ENCODE results near the gene SLC4A1AP. TPM values are rescaled to one million over a fixed set of nuclear protein-coding genes. Genes with fewer than 3 reads are reported as not detected.
A peak's percentile ranks its signal among the peaks of the same experiment; 100 is the strongest.

Gene SLC4A1AP
- total RNA-seq, 2 donors from 2014 or later: 18.2 to 18.7 TPM

DNA sequence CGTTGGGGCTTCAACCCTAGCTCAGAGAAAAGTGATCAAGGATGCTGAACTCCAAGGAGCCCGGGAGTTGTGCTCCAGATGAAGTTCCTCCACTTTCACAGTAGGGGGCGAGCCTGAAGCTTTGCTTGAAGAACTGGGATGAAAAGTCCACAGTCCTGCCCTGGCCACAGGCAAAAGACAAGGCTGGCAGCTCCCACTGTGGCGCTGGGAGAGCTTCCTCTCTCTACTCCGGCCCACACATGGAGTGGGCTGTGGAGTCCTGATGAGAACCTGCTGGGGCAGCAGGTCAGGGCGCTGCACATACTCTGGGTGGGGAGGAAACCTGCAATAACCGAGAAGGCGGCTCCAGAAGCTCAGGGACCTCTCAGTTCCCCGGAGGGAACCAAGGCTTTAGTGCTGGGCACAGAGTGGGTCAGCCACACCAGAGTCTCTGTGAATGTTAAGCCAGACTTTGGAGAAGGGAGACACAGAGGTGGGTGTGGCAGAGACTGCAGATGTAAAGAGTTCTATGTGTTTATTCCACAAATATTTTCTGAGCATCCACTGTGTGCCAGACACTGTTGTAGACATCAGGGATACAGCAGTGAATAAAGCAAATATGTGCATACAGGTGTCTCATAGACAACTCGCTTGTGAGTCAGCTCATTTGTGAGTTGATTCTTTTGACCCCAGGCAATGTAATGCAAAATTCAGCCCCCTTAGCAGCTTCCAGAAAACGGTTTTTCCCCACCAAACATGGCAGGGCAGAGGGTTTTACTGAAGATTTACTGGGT, 59.9 kb downstream of the SLC4A1AP start:
- peaks cover 4% of the 10 kb centered on the region for H3K36me3 Mint-ChIP-seq (ENCODE audit: low read depth)
- H3K4me1 Mint-ChIP-seq: peaks cover 10% of the 10 kb centered on the region
- no peak for ATAC-seq

GRCh38 chr2:27724191-27724590, 60.5 kb downstream of the SLC4A1AP start:
- Mint-ChIP-seq H3K27ac (no peak overlapping the region), H3K27me3 (peaks cover 24% of the 10 kb centered on the region), H3K4me3 (no peak overlapping the region), H3K36me3 (ENCODE audit: low read depth) (peaks cover 4% of the 10 kb centered on the region), H3K4me1 (peaks cover 10% of the 10 kb centered on the region)
- DNase-seq (no peak), ATAC-seq (no peak)
- H3K9me3 ChIP-seq (ENCODE audit: control insufficient read depth, low read length, poor library complexity, severe bottlenecking): no peaks in the 10 kb centered on the region

More for the DNA sequence above, 59.9 kb downstream of the SLC4A1AP start:
- no peak for DNase-seq
- Mint-ChIP-seq H3K27ac (no peak overlapping the region), H3K27me3 (peaks cover 24% of the 10 kb centered on the region), H3K4me3 (no peak overlapping the region)
- H3K9me3 ChIP-seq (ENCODE audit: control insufficient read depth, low read length, poor library complexity, severe bottlenecking): no peaks in the 10 kb centered on the region

DNA sequence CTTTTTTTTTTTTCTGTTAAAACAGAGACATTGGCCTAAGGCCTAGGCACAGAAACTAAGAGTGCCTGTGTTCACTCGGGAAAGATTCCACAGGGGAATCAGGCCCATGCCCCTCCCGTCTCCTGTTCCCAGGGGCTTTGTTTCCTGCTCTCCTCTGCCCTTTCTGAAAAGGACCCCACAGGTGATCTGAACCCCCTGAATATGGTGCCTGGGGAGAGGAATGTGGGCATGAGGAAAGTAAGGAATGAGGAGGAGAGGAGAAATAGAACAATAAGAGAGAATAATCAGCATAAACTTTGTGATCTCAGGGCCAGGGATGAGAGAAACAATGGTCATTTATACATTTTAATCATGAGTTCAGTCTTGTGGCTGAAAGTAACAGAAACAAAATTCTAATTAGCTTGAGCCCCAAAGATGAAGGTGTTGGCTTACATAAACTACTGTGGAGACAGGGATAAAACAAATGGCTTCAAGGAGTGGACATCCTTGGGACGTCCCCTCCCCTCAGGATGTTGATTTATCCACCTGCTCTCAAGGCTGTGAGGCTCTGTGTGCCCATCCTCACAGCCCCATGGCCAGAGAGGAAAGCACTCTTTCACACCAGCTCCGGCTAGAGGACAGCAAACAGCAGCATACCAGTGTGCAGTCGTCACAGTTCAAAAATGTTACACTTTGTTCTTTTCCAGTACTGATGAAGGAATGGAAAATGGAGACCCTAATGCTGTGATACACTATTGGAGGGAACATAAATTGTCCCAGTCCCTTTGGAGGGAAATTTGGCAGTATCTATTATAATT, 61.4 kb downstream of the SLC4A1AP start:
- no peaks in the 10 kb centered on the region for H3K9me3 ChIP-seq (ENCODE audit: control insufficient read depth, low read length, poor library complexity, severe bottlenecking)
- H3K27ac Mint-ChIP-seq: no peak overlapping the region
- ATAC-seq (no peak), DNase-seq (no peak)
- H3K4me1 Mint-ChIP-seq: peaks cover 12% of the 10 kb centered on the region
- no peak overlapping the region for H3K4me3 Mint-ChIP-seq
- H3K36me3 Mint-ChIP-seq (ENCODE audit: low read depth): peaks cover 4% of the 10 kb centered on the region
- peaks cover 18% of the 10 kb centered on the region for H3K27me3 Mint-ChIP-seq

DNA sequence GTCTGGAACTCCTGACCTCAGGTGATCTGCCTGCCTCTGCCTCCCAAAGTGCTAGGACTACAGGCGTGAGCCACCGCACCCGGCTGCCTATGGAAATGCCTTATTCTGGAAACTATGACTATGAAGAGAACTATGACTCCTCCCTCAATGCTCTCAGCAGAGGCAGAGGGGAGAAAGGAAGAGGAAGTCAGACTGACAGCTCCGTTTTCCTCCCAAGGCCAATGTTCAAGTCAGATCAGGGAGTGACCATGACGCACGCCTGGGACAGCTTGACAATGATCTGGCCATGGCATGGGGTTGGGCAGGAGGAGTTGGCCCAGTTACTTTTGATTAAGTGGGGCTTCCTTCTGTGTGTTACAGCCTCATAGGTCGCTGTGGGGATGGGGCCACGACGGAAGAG, 63.6 kb downstream of the SLC4A1AP start:
- H3K4me1 Mint-ChIP-seq: peaks cover 6% of the 10 kb centered on the region
- no peak overlapping the region for H3K4me3 Mint-ChIP-seq
- DNase-seq (no peak), ATAC-seq (no peak)
- H3K27ac Mint-ChIP-seq: no peak overlapping the region
- H3K9me3 ChIP-seq (ENCODE audit: control insufficient read depth, low read length, poor library complexity, severe bottlenecking): no peaks in the 10 kb centered on the region
- peaks cover 5% of the 10 kb centered on the region for H3K27me3 Mint-ChIP-seq
- H3K36me3 Mint-ChIP-seq (ENCODE audit: low read depth): no peaks in the 10 kb centered on the region

- H3K36me3 Mint-ChIP-seq (ENCODE audit: low read depth): no peaks in the 10 kb centered on the region
- H3K27ac Mint-ChIP-seq: no peak overlapping the region
- peaks cover 6% of the 10 kb centered on the region for H3K4me1 Mint-ChIP-seq
- H3K9me3 ChIP-seq (ENCODE audit: control insufficient read depth, low read length, poor library complexity, severe bottlenecking): no peaks in the 10 kb centered on the region
- no peak for ATAC-seq
- peaks cover 4% of the 10 kb centered on the region for H3K27me3 Mint-ChIP-seq
- no peak overlapping the region for H3K4me3 Mint-ChIP-seq
- no peak for DNase-seq
Observed at GRCh38 chr2:27728081-27728858, 64.6 kb downstream of the SLC4A1AP start.

DNA sequence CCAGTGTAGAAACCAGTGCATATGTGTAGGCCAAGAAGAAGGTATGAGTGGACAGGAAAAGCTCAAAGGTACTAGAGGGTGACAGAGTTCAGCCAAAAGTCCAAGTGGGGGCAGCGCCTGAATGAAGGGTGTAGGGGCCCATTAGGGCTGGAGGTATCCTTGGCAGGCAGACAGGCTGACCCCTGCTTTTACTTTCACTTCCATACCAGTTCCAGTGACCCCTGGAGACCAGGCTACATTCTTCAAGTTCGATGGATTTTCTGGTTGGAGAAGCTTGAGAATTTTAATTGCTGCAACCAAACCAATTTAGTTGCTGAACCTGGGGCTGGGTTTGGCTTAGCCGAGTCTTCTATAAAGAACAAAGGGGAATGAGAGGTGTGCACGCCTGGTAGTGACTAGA, 65.5 kb downstream of the SLC4A1AP start:
- Mint-ChIP-seq H3K27me3 (no peaks in the 10 kb centered on the region), H3K27ac (no peak overlapping the region), H3K4me3 (no peak overlapping the region), H3K36me3 (ENCODE audit: low read depth) (no peaks in the 10 kb centered on the region), H3K4me1 (peaks cover 3% of the 10 kb centered on the region)
- DNase-seq: no peak
- no peaks in the 10 kb centered on the region for H3K9me3 ChIP-seq (ENCODE audit: control insufficient read depth, low read length, poor library complexity, severe bottlenecking)
- no peak for ATAC-seq

- H3K27me3 Mint-ChIP-seq: no peaks in the 10 kb centered on the region
- no peaks in the 10 kb centered on the region for H3K9me3 ChIP-seq (ENCODE audit: control insufficient read depth, low read length, poor library complexity, severe bottlenecking)
- no peak overlapping the region for H3K27ac Mint-ChIP-seq
- no peak overlapping the region for H3K4me3 Mint-ChIP-seq
- peaks cover 3% of the 10 kb centered on the region for H3K4me1 Mint-ChIP-seq
- DNase-seq (no peak), ATAC-seq (no peak)
- H3K36me3 Mint-ChIP-seq (ENCODE audit: low read depth): no peaks in the 10 kb centered on the region
Observed at GRCh38 chr2:27729614-27730013, 65.9 kb downstream of the SLC4A1AP start.

GRCh38 chr2:27730261-27730662, 66.6 kb downstream of the SLC4A1AP start:
- Mint-ChIP-seq H3K4me1 (peaks cover 7% of the 10 kb centered on the region), H3K36me3 (ENCODE audit: low read depth) (no peaks in the 10 kb centered on the region), H3K27me3 (no peaks in the 10 kb centered on the region), H3K27ac (no peak overlapping the region), H3K4me3 (no peak overlapping the region)
- ATAC-seq (no peak), DNase-seq (no peak)
- no peaks in the 10 kb centered on the region for H3K9me3 ChIP-seq (ENCODE audit: control insufficient read depth, low read length, poor library complexity, severe bottlenecking)

DNA sequence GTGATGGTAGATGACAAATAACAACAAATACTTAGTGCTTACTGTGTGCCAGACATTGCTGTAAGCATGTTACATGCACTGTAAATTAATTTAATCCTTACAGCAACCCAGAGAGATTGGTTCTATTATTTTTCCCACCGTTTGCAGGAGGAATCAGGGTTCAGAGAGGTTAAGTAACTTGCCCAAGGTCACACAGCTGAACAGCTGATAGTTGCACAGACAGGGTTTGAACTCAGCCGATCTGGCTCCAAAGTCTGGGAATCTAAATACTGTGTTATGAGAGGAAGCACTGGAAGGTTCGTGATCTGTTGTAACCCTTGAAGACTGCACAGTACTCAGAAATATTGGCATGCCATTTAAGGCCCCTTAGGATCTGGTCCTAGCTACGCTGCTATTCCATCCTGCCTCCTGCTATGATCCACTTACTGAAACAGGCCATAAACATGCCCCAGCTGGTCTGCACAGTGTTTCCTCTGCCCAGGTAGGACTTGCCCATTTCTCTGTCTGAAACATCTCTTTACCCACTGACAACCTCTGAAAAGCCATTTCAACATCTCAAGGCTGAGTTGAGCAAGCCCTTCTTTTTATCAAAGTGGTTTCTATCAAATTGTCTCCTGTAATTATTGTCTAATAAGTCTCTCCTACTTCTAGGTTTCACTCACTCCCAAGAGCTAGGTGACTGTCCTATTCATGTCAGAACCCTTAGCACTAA, 67.4 kb downstream of the SLC4A1AP start:
- Mint-ChIP-seq H3K27me3 (no peaks in the 10 kb centered on the region), H3K4me1 (peaks cover 9% of the 10 kb centered on the region), H3K27ac (no peak overlapping the region), H3K36me3 (ENCODE audit: low read depth) (no peaks in the 10 kb centered on the region), H3K4me3 (no peak overlapping the region)
- ATAC-seq: no peak
- DNase-seq: no peak
- H3K9me3 ChIP-seq (ENCODE audit: control insufficient read depth, low read length, poor library complexity, severe bottlenecking): no peaks in the 10 kb centered on the region

DNA sequence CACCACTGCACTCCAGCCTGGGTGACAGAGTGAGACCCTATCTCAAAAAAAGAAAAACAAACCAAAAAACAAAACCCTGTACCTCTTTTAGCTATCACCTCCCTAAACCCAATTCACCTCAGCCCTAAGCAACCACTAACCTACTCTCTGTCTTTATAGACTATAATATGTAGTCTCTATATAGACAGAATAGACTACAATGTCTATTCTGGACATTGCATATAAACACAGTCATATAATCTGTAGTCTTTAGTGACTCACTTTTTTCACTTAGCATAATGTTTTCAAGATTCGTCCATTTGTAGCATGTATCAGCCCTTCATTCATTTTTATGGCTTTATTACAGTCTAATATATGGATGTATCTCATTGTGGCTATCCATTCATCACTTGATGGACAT, 70.6 kb downstream of the SLC4A1AP start:
- Mint-ChIP-seq H3K4me1 (peaks cover 9% of the 10 kb centered on the region), H3K36me3 (ENCODE audit: low read depth) (no peaks in the 10 kb centered on the region), H3K27me3 (peaks cover 4% of the 10 kb centered on the region), H3K4me3 (no peak overlapping the region), H3K27ac (no peak overlapping the region)
- H3K9me3 ChIP-seq (ENCODE audit: control insufficient read depth, low read length, poor library complexity, severe bottlenecking): no peaks in the 10 kb centered on the region
- no peak for DNase-seq
- ATAC-seq: no peak

- Mint-ChIP-seq H3K4me3 (peak overlapping the region; percentile 85), H3K36me3 (ENCODE audit: low read depth) (no peaks in the 10 kb centered on the region), H3K27ac (peak overlapping the region; percentile 39), H3K4me1 (peaks cover 6% of the 10 kb centered on the region), H3K27me3 (peaks cover 4% of the 10 kb centered on the region)
- ATAC-seq: peak; percentile 79
- H3K9me3 ChIP-seq (ENCODE audit: control insufficient read depth, low read length, poor library complexity, severe bottlenecking): no peaks in the 10 kb centered on the region
- DNase-seq: peak; percentile 11 to 24 (median 14)
Observed at GRCh38 chr2:27735263-27735904, 71.7 kb downstream of the SLC4A1AP start.

DNA sequence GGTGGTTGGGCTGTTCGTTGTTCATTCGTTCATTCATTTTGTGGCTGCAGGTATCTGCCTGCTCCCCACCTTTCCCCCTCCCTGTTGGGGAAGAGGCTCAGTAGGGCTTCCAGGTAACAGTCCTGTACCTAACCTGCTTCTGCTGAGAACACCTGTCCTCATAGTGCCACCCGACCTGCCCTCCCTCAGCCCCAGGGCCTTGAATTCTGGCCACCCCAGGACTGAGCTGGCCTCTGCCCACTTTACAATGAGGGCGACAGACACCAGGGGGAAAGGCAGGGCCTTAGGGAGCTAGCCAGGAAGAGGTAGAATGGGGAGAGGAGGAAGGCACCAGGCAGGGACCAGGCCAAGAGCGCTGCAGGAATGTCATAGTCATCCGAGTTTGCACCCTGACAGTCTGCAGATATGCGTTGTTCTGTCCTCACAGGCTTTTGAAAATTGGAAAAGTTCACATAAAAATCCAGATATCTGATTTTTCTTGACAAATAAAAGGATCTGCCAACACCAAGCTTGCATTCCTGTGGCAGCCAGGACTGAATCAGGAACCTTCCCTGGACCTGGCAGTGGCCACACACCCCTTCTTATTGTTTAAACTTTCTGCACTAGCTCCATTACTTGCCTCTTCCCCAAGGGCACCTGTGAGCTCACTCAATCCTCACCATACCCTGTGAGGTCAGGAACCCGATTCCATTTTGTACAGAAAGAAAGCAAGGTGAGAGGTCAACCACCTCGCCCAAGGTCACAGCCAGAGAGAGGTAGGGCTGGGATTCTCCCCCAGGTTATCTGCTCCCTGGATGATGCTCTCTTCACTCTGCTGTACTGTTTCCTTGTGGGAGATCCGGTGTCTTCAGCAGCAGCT, 72.6 kb downstream of the SLC4A1AP start:
- Mint-ChIP-seq H3K4me3 (peak overlapping the region; percentile 85), H3K36me3 (ENCODE audit: low read depth) (no peaks in the 10 kb centered on the region), H3K27ac (peak overlapping the region; percentile 39), H3K4me1 (peaks cover 6% of the 10 kb centered on the region), H3K27me3 (peaks cover 8% of the 10 kb centered on the region)
- H3K9me3 ChIP-seq (ENCODE audit: control insufficient read depth, low read length, poor library complexity, severe bottlenecking): no peaks in the 10 kb centered on the region
- ATAC-seq: no peak
- no peak for DNase-seq
